Stomach (tissue), 4 donors: ENCODE measurements around the gene EML2.

Source experiments
- POLR2A ChIP-seq, 4 donors: fragments of 450-650 bp; IDR thresholded peaks; one replicate each; pipeline ENCODE4 v1.6.1; 2016; ENCODE audit warnings: antibody characterized with exemption in 4 of 4, control low read depth in 2 of 4, mild to moderate bottlenecking in 1 of 4, moderate library complexity in 1 of 4
- TF ChIP-seq, protein P1 (sequence below), 7 experiments: fragments of 450-650 bp in 4 of 7; fragments of 200-600 bp in 3 of 7; sonication (generic) in 3 of 7; IDR thresholded peaks; one replicate each; pipeline ENCODE4 v1.5.1; 2016 to 2019; ENCODE audit warnings: antibody characterized with exemption in 7 of 7, control low read depth in 2 of 7, mild to moderate bottlenecking in 1 of 7

DNA sequence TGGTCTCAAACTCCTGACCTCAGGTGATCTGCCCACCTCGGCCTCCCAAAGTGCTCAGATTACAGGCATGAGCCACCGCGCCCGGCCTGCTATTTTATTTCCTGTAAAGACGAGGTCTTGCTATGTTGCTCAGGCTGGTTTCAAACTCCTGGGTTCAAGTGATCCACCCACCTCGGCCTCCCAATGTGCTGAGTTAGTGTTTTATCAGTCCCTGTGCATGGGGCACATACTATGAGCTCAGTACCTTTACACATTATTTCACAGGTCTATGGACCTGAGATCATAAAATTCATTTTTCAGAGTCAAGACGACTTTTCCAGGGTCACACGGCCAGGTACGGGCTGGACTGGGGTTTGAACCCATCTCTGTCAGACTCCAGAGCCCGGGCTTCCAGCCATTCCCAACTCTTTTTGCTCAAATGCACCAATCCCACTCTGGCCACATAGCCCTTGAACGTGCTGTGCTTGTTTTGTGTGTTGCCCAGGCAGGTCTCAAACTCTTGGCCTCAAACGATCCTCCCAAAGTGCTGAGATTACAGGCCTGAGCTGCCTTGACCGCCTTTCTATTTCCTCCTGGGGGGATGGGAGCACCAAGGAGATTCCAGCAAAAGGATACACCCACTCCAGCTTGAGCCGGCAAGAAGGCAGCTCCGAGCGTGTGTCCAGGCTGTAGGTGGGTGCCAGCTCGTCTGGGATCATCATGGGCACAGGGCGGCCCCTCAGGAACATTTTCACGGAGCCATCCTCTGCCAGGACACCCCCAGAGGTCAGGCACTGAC lies 1.1 kb downstream of the EML2 start:
- TF ChIP-seq POLR2A (IDR thresholded peaks at IDR 0.05), result no peak
- TF ChIP-seq, protein P1, sequence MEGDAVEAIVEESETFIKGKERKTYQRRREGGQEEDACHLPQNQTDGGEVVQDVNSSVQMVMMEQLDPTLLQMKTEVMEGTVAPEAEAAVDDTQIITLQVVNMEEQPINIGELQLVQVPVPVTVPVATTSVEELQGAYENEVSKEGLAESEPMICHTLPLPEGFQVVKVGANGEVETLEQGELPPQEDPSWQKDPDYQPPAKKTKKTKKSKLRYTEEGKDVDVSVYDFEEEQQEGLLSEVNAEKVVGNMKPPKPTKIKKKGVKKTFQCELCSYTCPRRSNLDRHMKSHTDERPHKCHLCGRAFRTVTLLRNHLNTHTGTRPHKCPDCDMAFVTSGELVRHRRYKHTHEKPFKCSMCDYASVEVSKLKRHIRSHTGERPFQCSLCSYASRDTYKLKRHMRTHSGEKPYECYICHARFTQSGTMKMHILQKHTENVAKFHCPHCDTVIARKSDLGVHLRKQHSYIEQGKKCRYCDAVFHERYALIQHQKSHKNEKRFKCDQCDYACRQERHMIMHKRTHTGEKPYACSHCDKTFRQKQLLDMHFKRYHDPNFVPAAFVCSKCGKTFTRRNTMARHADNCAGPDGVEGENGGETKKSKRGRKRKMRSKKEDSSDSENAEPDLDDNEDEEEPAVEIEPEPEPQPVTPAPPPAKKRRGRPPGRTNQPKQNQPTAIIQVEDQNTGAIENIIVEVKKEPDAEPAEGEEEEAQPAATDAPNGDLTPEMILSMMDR (IDR thresholded peaks at IDR 0.05), result no peak
